ENCODE data around the gene TIAM1.

The TIAM1 gene

DNA sequence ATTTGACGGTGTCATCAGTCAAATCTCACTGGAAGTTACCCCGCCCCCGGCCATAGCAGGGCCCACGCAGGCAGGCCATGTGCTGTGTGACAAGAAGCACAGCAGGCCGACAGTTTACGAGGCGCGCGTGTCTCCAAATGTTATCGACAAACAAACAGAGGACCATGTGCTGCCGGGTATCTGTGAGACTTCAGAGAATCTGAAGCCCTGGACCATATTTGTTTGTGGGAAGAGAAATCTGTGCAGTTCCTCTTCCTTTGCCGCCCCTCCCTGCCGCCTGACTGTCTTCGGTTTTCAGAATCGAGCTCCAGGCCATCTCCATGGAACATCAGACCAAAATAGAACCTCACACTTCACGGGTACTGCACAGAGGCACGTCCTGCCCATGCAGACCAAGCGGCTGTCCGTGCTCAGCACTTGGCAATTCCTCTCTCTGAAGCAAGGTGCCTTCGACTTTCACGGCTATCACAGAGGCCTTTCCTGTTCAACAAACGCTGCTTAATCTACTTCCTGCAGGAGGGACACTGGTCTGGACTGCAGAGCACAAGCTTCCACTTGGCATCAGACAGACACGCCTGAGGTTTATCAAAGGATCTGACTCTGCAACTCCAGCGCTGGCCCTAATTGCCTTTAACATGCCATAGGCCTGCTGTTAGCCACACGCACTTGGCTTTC, 170.0 kb downstream of the TIAM1 start:
- peak; percentile 78 for DNase-seq (ENCODE audit: low read depth)

DNA sequence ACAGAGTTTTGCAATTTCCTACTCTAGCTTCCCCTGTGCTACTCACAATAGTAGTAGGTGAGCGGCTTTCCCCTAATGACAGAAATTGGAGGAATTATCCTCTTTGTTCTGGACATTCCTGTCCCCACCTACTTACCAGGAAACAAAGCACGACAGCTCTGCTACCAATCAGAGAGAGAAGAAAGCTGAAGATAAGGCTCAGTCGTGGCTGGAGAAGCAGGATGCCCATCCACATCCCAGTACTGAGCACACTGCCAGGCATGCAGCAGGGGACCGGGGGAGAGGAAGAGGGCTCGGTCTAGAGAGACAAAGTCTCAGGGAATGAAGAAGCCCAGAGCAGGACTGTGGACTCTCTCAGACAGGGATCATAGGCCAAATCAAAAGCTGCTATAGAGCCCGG, 171.7 kb downstream of the TIAM1 start:
- no peak for DNase-seq (ENCODE audit: low read depth)

DNA sequence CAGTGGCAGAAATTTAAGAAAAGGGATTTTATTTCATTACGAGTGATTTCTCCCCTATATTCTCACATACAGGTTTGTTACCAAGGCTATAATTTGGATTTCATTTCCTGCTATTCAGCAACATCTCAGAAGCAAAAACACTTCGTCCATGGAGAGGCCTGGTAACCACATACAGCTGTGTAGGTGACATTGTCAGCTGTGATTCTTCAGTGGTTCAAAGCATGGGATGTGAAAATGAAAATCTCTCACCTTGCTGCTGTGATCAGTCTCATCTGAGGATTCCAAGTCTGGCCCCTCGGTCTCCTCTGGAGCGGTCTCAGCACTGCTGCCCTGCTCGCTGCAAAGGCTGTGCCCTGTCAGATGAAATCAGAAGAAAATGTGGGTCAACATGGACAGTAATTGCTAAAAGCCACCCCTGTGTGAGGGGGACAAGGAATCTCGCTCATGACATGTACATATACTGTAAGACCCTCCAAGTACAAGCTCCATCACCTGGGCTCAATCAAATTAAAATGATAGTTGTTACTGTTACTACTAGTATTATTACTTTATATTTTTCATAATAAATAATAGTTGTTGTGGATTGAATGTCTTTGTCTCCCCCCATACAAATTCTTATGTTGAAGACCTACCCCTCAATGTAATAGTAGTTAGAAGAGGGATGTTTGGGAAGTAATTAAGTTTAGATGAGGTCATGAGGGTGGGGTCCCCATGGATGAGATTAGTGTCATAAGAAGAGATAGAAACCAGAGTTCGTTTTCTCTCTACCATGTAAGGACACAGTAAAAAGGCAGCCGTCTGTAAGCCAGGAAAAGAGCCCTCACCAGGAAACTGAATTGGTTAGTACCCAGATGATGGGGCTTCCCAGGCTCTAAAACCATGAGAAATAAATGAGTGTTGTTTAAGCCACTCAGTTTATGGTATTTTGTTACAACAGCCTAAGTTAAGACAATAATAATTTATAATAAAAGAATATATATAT, 179.1 kb downstream of the TIAM1 start:
- DNase-seq (ENCODE audit: low read depth), result no peak

DNA sequence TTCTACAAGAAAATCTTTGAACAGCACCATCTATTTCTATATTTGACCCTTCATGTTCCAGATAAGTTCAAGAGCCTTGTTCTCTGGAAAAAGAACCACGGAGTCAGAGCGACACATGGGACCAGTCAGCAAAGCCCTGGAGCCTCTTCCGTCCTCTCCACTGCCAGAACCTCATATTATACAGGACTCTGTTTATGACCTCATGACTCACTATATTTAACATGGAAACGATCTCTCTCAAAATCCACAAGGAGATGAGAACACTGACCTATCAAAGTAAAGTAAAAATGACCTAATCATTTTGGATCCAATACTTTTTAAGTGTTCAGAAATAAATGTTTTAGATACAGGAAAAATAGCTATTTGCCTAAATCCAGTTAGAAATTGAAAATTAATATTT, 181.2 kb downstream of the TIAM1 start:
- no peak for DNase-seq (ENCODE audit: low read depth)

DNA sequence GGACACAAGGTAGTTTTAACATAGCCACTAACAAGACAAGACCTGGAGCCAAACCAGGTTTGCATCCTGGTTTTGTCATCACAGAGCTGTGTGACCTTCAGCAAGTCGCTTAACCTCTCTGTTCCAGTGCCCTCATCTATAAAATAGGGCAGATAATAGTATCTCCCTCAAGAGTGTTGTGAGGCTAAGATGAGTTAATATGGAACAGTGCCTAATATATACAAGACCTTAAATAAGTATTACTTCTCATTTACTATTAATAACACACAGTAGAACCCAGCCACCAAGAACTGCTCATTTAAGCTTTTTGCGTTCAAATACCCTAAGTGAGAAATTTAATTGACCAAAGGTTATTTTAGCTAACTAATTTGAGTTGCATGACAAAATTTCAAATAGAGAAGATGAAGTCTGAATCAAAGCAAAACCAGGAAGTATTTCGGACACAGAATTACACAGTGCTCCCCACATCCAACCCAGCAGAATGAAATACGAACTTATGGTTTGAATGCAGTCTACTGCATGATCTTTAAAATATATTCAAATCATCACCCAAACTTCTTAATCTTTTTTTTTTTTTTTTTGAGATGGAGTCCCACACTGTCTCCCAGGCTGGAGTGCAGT, 181.9 kb downstream of the TIAM1 start:
- no peak for DNase-seq (ENCODE audit: low read depth)

DNA sequence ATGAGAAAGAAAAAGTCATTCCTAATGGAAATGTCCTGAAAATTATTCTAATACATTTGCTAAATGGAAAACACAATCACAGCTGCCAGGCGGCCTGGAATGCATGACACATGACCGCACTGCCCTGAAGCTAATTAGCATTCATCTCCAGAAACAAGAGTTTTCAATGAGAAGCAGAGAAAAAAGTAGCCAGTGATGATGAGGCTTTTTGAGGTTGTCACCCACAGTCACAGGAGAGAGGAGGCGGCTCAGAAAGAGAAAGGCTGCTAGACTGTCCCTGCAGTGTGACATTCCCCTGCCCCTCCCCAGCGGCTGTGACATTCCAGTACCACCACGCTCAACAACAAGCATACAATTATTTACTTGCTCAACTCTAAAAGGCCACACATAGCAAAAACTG, 182.9 kb downstream of the TIAM1 start:
- DNase-seq (ENCODE audit: low read depth), result no peak

DNA sequence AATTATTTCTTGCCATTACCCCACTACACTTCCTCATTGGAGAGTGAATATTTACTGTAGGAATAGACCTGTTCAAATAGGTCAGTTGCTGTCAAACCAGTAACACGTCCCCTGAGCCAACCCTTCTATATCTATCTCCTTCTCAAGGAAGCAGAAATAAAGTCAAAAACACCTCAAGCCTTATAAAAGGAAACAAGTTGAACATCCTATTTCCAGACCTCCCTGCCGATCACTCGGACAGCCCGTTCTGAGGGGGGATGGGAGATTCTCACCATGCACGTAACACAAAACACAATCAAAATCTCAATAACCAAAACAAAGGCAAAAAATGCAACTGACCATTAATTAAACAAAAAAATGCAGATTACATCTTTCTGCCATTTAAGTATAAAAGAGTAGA, 184.3 kb downstream of the TIAM1 start:
- no peak for DNase-seq (ENCODE audit: low read depth)

DNA sequence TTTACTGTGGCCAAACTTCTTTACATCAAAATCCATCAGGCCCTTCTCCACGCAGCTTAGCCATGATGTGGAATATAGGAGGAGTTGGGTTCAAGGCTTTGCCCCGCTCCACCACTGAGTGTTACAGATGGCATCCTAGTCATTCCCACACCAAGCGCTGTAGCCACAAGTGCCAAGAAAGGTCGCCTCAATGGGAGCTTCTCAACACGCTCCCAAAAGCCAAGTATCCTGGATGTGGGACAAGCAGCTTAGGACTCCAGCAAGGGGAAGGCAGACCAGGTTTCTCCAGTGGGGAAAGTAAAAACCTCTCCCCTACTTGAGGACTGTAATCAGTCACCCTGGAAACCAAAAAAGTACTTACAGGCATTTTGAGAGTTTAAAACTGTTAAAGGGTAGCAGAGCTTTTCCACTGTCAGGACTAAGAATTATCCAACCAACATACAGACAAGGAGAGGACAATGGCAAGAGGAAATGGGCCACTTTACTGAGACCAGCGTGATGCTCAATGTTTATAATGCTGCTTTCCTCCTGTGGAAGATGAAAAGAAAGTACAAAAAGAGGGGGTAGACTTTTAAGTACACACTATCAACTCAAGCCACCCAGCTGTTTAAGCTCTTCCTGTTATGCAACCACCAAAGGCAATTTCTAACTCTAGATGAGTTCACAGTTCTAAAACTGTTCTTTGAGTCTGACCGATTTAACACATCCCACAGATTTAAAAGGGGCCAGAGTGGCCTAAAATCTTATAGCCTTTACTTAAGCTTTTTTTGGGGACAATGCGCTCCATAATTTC, 185.1 kb downstream of the TIAM1 start:
- no peak for DNase-seq (ENCODE audit: low read depth)

DNA sequence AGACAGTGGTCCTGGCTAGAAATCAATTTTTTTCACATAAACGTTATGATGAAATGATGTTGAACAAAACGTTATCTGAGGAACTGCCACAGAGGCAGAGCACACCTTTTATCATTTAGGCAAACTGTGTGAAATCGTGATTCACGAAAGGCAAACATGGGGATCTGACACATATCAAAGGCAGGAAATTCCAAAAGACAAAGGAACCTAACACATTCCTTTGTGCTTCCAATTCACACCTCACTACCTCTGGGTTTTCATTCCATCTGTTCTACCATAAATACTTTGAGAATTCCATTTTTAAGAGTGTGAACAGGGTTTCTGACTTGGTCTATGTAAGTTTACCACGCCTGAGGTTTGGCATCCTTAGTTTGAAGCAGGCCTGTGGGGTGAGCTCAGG, 186.3 kb downstream of the TIAM1 start:
- DNase-seq (ENCODE audit: low read depth), result no peak

DNA sequence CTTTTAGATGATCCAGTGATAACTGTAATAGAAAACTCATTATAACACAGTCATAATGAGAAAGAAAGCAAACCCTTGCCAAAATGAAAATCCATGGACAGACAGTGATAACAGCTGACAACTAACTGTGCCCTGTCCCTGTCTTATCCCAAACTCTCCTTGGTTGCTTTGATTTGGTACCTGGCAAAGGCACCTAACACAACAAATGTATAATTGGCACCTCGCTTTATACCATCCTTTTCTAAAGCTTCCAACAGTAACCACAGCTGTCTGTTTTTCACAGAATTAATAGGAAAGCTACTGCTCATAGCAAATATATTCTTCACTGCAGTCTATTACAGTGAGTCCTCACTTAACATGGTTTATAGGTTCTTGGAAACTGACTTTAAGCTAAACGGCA, 187.4 kb downstream of the TIAM1 start:
- no peak for DNase-seq (ENCODE audit: low read depth)

DNA sequence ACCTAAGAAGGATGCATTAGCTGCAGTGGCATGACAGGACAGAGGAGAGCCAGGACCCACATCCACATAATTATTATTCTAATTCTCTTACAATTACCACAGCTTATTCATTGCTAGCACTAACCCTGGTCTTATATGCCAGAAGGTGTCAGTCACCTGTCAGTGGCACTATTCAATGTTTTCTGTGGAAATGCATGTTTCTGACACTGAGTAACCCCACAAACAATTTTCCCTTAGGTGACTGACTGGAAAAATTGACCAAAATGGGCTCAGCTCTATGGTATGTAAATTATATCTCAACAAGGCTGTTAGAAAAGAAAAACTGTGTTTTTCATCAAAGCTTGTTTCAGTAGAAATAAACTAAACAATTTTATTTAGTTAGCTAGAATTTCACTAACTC, 187.9 kb downstream of the TIAM1 start:
- DNase-seq (ENCODE audit: low read depth), result no peak

DNA sequence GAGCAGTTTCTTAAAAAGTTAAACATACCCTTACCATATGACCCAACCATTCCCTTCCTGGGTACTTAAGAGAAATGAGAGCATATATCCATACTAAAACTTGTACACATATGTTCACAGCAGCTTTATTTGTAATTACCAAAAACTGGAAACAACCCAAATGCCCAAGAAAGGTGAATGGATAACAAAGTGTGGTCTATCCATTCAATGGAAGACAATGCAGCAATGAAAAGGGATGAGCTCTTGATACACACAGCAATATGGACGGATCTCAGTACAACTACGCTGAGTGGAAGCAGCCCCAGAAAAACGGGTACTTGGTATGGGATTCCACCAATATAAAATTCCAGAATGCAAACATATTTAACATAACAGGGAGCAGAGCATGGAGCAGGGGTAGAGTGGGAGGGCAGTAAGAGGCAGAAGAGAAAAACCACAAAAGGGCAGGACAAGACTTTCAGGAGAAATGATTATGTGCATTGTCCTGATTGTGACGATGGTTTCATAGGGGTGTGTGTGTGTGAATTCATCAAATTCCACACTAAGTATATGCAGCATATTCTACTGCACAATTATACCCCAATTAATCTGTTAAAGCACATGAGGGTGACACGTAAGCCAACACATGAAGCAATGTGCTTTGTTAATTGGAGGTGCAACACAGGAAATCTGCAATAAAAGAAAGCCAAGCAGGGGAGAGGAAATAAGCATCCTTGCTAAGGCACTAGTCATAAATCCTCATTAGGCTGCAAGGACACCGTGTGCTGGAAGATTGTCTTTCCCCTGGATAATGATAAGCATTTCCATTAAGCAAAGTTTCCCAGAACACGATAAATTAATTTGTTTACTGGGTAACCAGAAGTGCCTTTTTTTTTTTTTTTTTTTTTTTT, 192.7 kb downstream of the TIAM1 start:
- no peak for DNase-seq (ENCODE audit: low read depth)

DNA sequence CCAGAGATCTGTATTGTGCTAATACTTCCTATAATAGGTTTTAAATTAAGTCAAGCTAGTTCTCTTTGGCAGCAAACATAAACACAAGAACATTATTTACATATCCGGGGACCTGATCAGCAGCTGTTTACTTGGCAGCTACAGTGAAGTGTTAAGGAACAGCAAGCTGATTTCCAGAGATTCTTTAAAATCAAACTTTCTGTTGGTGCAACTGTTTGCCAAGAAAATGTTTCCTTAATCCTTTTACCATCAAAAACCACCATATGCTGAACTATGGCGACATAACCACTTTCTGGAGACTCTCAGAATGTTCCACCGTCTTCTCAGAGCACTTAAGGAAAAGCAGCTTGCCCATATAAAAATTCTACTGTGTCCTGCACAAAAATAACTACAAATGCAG, 198.8 kb downstream of the TIAM1 start:
- no peak for DNase-seq (ENCODE audit: low read depth)

DNA sequence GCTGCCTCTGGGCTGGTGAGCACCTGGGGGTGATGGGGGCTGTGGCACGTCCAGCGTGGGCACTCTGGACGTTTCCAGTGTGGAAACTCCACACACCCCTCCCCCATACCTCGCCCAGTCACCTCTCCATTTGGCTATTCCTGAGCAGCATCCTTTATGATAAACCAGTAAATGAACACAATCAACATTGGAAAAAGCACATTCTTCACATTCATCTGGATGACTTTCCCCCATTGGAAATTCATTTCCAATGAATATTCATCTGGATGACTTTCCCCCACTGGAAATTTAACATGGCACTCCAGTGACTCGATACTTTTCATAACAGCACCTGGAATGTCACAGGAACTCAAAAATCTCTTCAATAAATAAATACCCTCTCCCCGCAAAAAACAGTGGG, 201.0 kb downstream of the TIAM1 start:
- no peak for DNase-seq (ENCODE audit: low read depth)

DNA sequence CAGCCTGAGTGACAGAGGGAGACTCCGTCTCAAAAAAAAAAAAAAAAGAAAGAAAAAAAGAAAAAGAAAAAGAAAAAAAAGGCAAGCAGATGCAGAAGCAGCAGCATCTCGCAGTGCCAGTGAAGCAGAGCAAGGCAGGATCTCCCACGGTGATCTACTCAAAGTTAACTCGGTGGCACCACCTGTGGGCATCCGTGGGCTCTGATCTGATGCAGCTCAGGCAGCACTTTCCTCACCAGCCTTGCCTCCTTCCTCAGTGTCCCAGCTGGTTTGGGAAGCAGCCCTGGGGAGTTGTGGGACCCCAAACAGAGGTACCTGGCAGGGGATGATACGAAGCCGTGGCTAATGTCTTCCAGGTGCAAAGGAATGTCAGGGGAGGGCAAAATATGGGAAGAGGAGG, 201.5 kb downstream of the TIAM1 start:
- peak; percentile 17 for DNase-seq (ENCODE audit: low read depth)

DNA sequence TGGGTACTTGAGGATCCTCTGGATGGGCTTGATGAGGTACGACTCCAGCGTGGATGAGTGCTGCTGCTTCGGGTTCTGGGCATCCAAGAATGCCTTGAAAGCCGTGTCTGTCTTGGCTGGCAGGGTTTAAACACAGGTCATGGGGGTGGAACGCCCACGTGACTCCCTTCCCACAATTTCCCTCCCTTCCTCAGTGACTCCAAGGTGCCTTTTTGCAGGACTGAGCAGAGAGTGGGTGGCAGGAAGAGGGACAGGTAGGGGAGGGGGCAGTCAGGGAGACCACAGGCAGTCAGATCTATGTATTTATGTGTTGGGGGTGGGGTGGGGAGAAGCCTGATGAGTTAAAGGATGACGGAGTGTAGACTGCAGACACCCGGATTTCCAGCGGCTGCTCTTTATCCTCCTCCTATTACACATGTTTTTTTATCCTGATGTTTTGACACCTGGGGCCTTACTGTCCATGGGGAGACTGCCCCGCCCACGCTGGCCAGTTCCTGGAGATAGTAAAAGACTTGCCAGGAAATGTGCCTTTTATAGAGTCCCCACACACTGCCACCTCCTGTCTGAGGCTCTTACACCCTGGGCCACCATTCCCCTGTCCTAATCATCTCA, 202.6 kb downstream of the TIAM1 start:
- DNase-seq (ENCODE audit: low read depth), result no peak

DNA sequence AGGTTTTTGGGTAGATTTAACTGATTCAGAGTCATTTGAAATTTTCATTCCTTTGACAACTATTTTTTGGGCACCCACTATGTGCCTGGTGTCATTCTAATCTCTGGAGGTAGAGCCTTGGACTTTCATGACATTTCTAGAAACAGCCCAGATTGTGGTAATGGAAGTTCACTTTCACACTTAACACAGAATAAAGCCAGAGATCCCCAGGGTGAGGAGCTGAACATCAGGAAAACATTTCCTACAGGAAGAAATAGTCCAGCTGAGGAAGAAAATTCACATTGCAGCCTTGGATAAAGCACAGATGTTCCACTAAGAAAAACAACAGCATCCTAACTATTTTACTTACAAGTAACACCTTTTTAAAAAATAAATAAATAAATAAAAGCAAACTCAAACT, 203.4 kb downstream of the TIAM1 start:
- no peak for DNase-seq (ENCODE audit: low read depth)

DNA sequence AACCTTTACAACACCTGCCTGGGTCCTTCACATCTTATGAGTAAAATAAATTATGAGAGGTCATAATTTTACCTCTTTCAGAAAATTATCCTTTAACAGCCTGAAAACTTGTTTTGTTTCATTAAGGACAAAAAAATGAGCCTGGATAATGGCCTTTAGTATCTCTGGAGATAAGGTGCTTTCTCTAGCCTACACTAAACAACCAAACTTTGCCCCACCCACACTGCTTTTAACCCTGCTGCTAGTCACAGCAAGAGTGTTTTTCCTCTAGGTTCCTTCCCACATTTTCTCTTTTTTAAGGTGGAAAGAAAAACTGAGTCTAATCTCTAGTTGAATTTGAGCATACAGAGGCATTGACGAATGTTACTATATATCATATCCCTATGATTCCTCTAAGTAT, 204.0 kb downstream of the TIAM1 start:
- DNase-seq (ENCODE audit: low read depth), result no peak

DNA sequence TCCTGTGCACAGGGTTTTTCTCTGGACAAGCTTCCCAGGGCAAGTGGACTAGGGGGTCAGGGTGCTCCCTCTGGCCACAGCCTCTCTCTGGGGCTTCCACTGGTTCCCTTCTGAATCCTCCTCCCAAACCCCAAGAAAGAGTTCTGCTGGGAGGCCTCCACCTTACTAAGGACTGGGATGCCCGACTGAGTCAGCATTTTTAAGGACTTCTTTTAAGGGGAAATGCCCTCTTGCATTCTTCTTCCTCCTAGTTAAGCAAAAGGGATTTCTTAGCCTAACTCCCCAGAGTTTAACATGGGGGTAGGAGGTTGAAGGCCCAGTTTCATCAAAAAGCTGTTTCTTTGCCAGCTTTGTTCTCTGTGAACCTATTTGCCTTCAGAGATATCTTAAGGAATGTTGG, 206.1 kb downstream of the TIAM1 start:
- DNase-seq (ENCODE audit: low read depth), result no peak

DNA sequence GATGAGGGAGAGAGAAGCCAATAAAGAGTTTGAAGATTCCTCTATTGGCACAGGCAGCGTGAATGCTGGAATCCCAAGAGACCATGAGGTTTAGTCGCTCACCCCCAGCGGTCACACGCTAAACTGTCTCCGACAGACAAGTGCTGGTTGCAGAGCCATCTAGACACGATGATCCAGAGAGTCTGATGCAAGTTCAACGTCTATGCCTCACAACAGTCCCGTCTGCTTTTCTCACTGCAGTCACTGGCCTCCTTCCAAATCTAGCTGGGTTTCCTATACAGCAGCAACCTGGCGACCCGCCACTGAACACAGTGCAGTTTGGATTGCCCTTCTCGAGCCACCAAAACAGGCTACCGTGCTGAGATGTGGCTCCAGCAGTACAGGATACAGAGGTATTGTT, 207.2 kb downstream of the TIAM1 start:
- no peak for DNase-seq (ENCODE audit: low read depth)
